Transverse colon (tissue), 4 donors: ENCODE data around the gene THSD7A. TPM values are rescaled to one million over a fixed set of nuclear protein-coding genes. Genes with fewer than 3 reads are reported as not detected.

ENCODE experiments used
- DNase-seq: peaks from one replicate; pipeline ENCODE4 v3.0.0-alpha.2; 2019
- H3K27ac ChIP-seq, 4 donors: fragments of 200-600 bp; sonication (generic); 2 replicates each; pipeline ENCODE4 v1.5.1; 2016 to 2018; ENCODE audit warnings: inconsistent platforms in 4 of 4
- H3K27me3 ChIP-seq: fragments of 200-600 bp; sonication (generic); 2 replicates; pipeline ENCODE4 v1.5.1; 2017; ENCODE audit warnings: inconsistent platforms
- H3K36me3 ChIP-seq, 4 donors: fragments of 200-600 bp; sonication (generic); 2 replicates each; pipeline ENCODE4 v1.5.1; 2017 to 2019; ENCODE audit warnings: inconsistent platforms in 4 of 4
- H3K4me1 ChIP-seq, 4 donors: fragments of 200-600 bp; sonication (generic); 2 replicates each; pipeline ENCODE4 v1.5.1; 2017 to 2020; ENCODE audit warnings: inconsistent platforms in 4 of 4
- H3K4me3 ChIP-seq, 4 donors: fragments of 200-600 bp; sonication (generic); 1 replicate in 1 of 4; 2 replicates in 3 of 4; pipeline versions ENCODE4 v1.5.1 to v1.6.1; 2017 to 2019; ENCODE audit warnings: inconsistent platforms in 4 of 4
- H3K9me3 ChIP-seq, 2 donors: fragments of 200-600 bp; sonication (generic); 2 replicates each; pipeline ENCODE4 v1.5.1; 2017 to 2019; ENCODE audit warnings: inconsistent platforms in 2 of 2
- EP300 ChIP-seq: sonication (generic); formaldehyde crosslinking; IDR thresholded peaks from one replicate; pipeline ENCODE4 v1.6.1; 2017; ENCODE audit warnings: antibody characterized with exemption, low read depth
- POLR2A ChIP-seq: fragments of 450-650 bp; IDR thresholded peaks from one replicate; pipeline ENCODE4 v1.6.1; 2016; ENCODE audit warnings: antibody characterized with exemption, mild to moderate bottlenecking, moderate library complexity
- POLR2AphosphoS5 ChIP-seq, 3 donors: sonication (generic); formaldehyde crosslinking; IDR thresholded peaks; one replicate each; pipeline ENCODE4 v1.6.1; 2016; ENCODE audit warnings: antibody characterized with exemption in 3 of 3
- WGBS, 2 donors: methylation state at CpG; one replicate each; pipeline ENCODE4 v1.1.5; 2018; ENCODE audit warnings: low coverage in 1 of 2; 5-methylcytosine and 5-hydroxymethylcytosine counted together
- in situ Hi-C, 4 donors: fragments of 200-750 bp; cut with MboI; loops; one replicate each; pipeline versions ENCODE4 v1.15.0 to v1.15.1; 2017; ENCODE audit warnings: low sequenced_read_pairs in 3 of 4, low pct_ligation_motif_present in 1 of 4, low pct_unique_long_range_greater_than_20kb in 1 of 4
- intact Hi-C: fragments of 100-400 bp; cut with DNase I; formaldehyde crosslinking; loops from one replicate; pipeline ENCODE4 v1.15.1; 2023; ENCODE audit warnings: low total_unique reads
- total RNA-seq, 4 donors: library from RNA; depleted of rRNA; stranded (reverse); fragments of >200 nt; gene quantifications; one replicate each; pipeline ENCODE4 v1.1.0, GENCODE V29; 2016
- TF ChIP-seq, protein P1 (sequence below), 5 experiments: fragments of 200-600 bp in 3 of 5; fragments of 450-650 bp in 2 of 5; sonication (generic) in 3 of 5; IDR thresholded peaks; 1 replicate in 2 of 5; 2 replicates in 3 of 5; pipeline ENCODE4 v1.5.1; 2016 to 2017; ENCODE audit warnings: antibody characterized with exemption in 5 of 5, inconsistent platforms in 3 of 5, mild to moderate bottlenecking in 2 of 5, moderate library complexity in 1 of 5

THSD7A gene
- total RNA-seq, 4 donors from 2014 or later: 1.9 to 18.9 (median 2.0) TPM

DNA sequence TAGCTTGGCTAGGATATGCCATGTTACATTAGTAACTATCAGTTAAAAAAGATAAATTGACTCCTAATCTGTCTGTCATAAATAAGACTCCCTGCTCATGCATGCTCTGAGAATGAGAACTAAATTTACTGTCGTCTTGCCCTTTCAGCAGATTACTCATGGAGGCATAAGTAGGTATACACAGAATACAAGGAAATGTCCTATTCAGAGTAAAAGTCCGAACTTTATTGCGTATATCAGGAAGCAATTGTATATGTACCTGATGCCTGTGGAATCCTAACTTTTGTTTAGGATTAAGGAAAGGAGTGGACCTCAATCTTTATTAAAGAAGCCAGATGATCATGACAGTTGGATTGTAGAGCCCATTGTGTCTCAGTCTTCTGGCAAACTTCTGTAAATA is 118.6 kb downstream of the THSD7A start:
- H3K27ac ChIP-seq: no peak overlapping the region
- whole genome bisulfite sequencing, 2 donors: 30 to 43% methylated on average over 3 of the region's 3 CpGs
- H3K4me3 ChIP-seq: no peak overlapping the region
- H3K4me1 ChIP-seq: peaks cover 0 to 6% (median 0%) of the 10 kb centered on the region in 4 donors
- no peak for DNase-seq
- TF ChIP-seq, protein P1, sequence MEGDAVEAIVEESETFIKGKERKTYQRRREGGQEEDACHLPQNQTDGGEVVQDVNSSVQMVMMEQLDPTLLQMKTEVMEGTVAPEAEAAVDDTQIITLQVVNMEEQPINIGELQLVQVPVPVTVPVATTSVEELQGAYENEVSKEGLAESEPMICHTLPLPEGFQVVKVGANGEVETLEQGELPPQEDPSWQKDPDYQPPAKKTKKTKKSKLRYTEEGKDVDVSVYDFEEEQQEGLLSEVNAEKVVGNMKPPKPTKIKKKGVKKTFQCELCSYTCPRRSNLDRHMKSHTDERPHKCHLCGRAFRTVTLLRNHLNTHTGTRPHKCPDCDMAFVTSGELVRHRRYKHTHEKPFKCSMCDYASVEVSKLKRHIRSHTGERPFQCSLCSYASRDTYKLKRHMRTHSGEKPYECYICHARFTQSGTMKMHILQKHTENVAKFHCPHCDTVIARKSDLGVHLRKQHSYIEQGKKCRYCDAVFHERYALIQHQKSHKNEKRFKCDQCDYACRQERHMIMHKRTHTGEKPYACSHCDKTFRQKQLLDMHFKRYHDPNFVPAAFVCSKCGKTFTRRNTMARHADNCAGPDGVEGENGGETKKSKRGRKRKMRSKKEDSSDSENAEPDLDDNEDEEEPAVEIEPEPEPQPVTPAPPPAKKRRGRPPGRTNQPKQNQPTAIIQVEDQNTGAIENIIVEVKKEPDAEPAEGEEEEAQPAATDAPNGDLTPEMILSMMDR (IDR thresholded peaks at IDR 0.05): no peak
- TF ChIP-seq POLR2AphosphoS5 (IDR thresholded peaks at IDR 0.05) (no peak), POLR2A (no peak), EP300 (no peak)
- no peaks in the 10 kb centered on the region for H3K27me3 ChIP-seq
- in situ Hi-C loops (no loop called here), intact Hi-C loops (no loop called here)
- H3K36me3 ChIP-seq: no peaks in the 10 kb centered on the region
- no peaks in the 10 kb centered on the region for H3K9me3 ChIP-seq

DNA sequence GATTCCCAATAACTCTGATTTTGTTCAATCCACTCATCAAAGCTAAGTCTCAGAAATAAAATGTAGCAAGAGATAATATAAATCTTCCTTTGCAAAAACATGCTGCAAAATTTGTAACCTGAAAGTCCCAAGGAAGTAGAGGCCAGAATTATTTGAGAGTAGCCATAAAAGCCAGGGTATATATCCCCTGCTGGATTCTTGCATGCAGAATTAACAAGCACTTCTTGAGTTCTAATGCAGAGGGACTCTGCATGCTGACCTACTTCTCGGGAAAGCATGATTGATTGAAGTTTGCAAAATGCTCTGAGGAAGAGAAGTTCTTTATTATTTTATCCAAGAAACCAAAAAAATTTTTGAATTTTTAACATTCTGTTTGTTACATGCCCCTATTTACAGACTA is 121.6 kb downstream of the THSD7A start:
- intact Hi-C loops (no loop called here), in situ Hi-C loops (no loop called here)
- no peaks in the 10 kb centered on the region for H3K36me3 ChIP-seq
- TF ChIP-seq POLR2AphosphoS5 (IDR thresholded peaks at IDR 0.05) (no peak), EP300 (no peak), POLR2A (no peak)
- TF ChIP-seq, protein P1 (IDR thresholded peaks at IDR 0.05): no peak
- 71 to 75% methylated on average over 1 of the region's 1 CpG for WGBS, 2 donors
- peaks cover 0 to 20% (median 8%) of the 10 kb centered on the region in 4 donors for H3K4me1 ChIP-seq
- H3K9me3 ChIP-seq: no peaks in the 10 kb centered on the region
- no peak overlapping the region for H3K27ac ChIP-seq
- no peaks in the 10 kb centered on the region for H3K27me3 ChIP-seq
- DNase-seq: no peak
- no peak overlapping the region for H3K4me3 ChIP-seq

DNA sequence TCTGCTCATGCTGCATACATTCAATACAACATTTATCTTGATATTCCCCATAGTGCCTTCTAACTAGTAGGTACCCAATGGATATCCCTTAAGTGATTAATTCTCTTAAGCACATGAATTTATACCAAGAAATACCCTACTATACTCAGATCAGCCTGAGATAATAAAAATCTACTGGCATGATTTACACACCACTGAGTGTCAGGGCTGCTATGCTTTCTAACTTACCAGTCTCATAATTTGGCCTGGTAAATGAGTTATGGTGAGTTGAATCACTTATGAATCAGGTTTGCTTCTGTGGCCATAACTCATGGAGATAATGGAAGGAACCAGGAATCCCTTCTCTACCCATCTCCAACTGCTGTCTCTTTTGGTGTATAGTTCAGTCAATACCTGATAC is 122.8 kb downstream of the THSD7A start:
- Histone ChIP-seq H3K36me3 (no peaks in the 10 kb centered on the region), H3K4me3 (no peak overlapping the region), H3K4me1 (peaks cover 0 to 20% (median 8%) of the 10 kb centered on the region in 4 donors), H3K27me3 (no peaks in the 10 kb centered on the region), H3K27ac (no peak overlapping the region), H3K9me3 (no peaks in the 10 kb centered on the region)
- TF ChIP-seq, protein P1 (IDR thresholded peaks at IDR 0.05): no peak
- no peak for TF ChIP-seq EP300
- no peak for TF ChIP-seq POLR2A
- TF ChIP-seq POLR2AphosphoS5 (IDR thresholded peaks at IDR 0.05): no peak
- in situ Hi-C loops: no loop called here
- intact Hi-C loops: no loop called here
- DNase-seq: no peak

DNA sequence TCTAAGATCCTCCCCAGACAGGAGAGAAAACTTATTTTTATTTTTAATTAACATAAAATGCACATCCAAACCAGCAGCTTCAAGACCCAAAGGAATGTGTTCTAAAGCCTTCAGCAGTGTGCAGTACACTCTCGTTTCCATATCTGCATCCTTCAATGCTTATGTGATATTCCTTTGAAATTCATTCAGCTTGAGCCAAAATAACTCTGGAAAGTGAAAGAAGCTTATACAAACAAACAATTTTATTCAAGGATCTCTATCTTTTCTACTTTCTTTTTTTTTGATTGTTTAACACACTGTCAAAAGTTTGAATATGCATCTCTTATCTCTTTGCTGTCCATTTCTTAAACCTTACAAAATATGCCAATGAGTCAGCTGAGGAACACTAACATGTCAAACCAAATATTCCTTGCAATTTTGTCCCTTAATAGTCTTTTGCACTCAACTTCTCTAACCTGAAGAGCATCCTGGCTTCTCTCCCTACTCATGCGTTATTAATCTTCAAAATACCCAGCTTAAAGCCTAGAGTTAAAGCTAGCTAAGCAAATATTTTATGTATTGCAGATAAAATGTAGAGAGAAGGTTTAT is 124.3 kb downstream of the THSD7A start:
- Histone ChIP-seq H3K4me3 (no peak overlapping the region), H3K36me3 (no peaks in the 10 kb centered on the region), H3K4me1 (peaks cover 0 to 20% (median 8%) of the 10 kb centered on the region in 4 donors), H3K27me3 (no peaks in the 10 kb centered on the region), H3K9me3 (no peaks in the 10 kb centered on the region), H3K27ac (no peak overlapping the region)
- WGBS, 2 donors: 49 to 62% methylated on average over 2 of the region's 2 CpGs
- no peak for DNase-seq
- intact Hi-C loops (no loop called here), in situ Hi-C loops (no loop called here)
- TF ChIP-seq, protein P1 (IDR thresholded peaks at IDR 0.05): no peak
- TF ChIP-seq EP300: no peak
- no peak for TF ChIP-seq POLR2AphosphoS5 (IDR thresholded peaks at IDR 0.05)
- TF ChIP-seq POLR2A: no peak
